Neural crest cell (in vitro differentiated cells): ENCODE results near the gene TTLL5. TPM values are rescaled to one million over a fixed set of nuclear protein-coding genes. Genes with fewer than 3 reads are reported as not detected.

Experiments
- DNase-seq: peaks from one replicate; pipeline ENCODE4 v3.0.0; 2021; ENCODE audit warnings: low read depth, mixed read lengths, low spot score
- H3K27ac Mint-ChIP-seq: one replicate; pipeline ENCODE4 v1.8.0; 2021; ENCODE audit warnings: mild to moderate bottlenecking, mixed read lengths; ENCODE audit not compliant: unreplicated experiment
- H3K27me3 Mint-ChIP-seq: 2 replicates; pipeline ENCODE4 v1.8.0; 2021; ENCODE audit warnings: low read depth, mild to moderate bottlenecking, mixed read lengths
- H3K36me3 Mint-ChIP-seq: 2 replicates; pipeline ENCODE4 v1.8.0; 2021; ENCODE audit warnings: low read depth, mild to moderate bottlenecking, mixed read lengths
- H3K4me1 Mint-ChIP-seq: 2 replicates; pipeline ENCODE4 v1.8.0; 2021; ENCODE audit warnings: mixed read lengths
- H3K4me3 Mint-ChIP-seq: one replicate; pipeline ENCODE4 v1.8.0; 2021; ENCODE audit warnings: mild to moderate bottlenecking, mixed read lengths
- H3K9me3 Mint-ChIP-seq: 2 replicates; pipeline ENCODE4 v1.8.0; 2021; ENCODE audit warnings: mixed read lengths
- CTCF ChIP-seq: fragments of 200-600 bp; sonication (generic); conservative IDR thresholded peaks from 2 replicates; pipeline ENCODE4 v1.5.0; 2021; ENCODE audit warnings: antibody characterized with exemption, mild to moderate bottlenecking
- total RNA-seq: library from RNA; stranded (reverse); gene quantifications from 2 replicates; pipeline ENCODE4 v1.2.1, GENCODE V29; 2021

Gene TTLL5
- total RNA-seq, 1 donor from 2014 or later, result 55.7 TPM

- no peak for TF ChIP-seq CTCF
Observed at GRCh38 chr14:75986439-75986765, 325.4 kb downstream of the TTLL5 start.

DNA sequence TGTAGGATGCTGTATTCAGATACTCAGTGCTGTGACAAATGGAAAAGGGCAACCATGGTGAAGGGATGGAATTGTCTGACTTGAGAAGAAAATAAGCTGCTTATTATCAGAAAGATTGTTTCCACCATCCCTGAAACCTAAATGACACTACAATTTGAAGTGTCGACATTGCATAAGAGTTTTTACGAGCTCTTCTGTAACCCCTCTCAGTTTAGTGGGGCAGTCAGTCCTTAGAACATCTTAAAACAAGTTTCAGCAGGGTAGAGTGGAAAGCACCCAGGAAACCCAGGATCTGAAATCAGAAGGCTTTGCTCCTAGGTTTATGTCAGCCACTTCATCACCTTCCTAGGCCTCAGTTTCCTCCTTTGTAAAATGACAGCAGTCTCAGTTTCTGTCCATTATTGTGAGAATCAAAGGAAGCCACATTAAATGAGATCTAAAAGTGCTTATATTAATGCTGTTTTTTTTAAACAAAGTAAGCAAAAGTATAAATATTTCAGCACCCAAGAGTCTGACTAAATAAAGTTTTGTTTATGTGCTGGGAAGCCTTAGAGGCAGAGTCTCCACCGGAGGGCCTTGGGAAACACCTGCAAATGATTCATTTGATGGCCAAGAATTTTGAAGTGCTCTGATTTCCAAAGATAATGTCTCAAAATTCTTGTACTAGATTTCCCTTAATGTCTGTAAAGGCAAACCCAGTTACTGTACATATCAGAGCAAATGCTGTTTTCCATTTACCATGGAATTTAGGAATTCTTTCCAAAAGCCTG lies 326.3 kb downstream of the TTLL5 start:
- peaks cover 16% of the 10 kb centered on the region for H3K4me1 Mint-ChIP-seq
- H3K27ac Mint-ChIP-seq, result no peak overlapping the region
- H3K4me3 Mint-ChIP-seq, result peak overlapping the region; percentile 88
- no peaks in the 10 kb centered on the region for H3K36me3 Mint-ChIP-seq
- peaks cover 19% of the 10 kb centered on the region for H3K27me3 Mint-ChIP-seq
- H3K9me3 Mint-ChIP-seq, result no peaks in the 10 kb centered on the region
- no peak for DNase-seq
- TF ChIP-seq CTCF, result no peak

More at GRCh38 chr14:75986439-75986765, 325.4 kb downstream of the TTLL5 start:
- Mint-ChIP-seq H3K4me3 (peak overlapping the region; percentile 88), H3K36me3 (no peaks in the 10 kb centered on the region), H3K27ac (no peak overlapping the region), H3K4me1 (peaks cover 23% of the 10 kb centered on the region), H3K27me3 (peaks cover 20% of the 10 kb centered on the region), H3K9me3 (no peaks in the 10 kb centered on the region)
- no peak for DNase-seq

- Mint-ChIP-seq H3K4me3 (no peak overlapping the region), H3K36me3 (no peaks in the 10 kb centered on the region), H3K27ac (no peak overlapping the region), H3K9me3 (no peaks in the 10 kb centered on the region), H3K4me1 (peaks cover 13% of the 10 kb centered on the region), H3K27me3 (peaks cover 2% of the 10 kb centered on the region)
- no peak for DNase-seq
- no peak for TF ChIP-seq CTCF
Observed at GRCh38 chr14:75989134-75989533, 328.1 kb downstream of the TTLL5 start.

GRCh38 chr14:75990297-75990696 lies 329.3 kb downstream of the TTLL5 start:
- TF ChIP-seq CTCF, result no peak
- DNase-seq, result no peak
- H3K9me3 Mint-ChIP-seq, result no peaks in the 10 kb centered on the region
- H3K4me3 Mint-ChIP-seq, result no peak overlapping the region
- H3K27me3 Mint-ChIP-seq, result no peaks in the 10 kb centered on the region
- peaks cover 12% of the 10 kb centered on the region for H3K4me1 Mint-ChIP-seq
- peaks cover 3% of the 10 kb centered on the region for H3K36me3 Mint-ChIP-seq
- no peak overlapping the region for H3K27ac Mint-ChIP-seq

GRCh38 chr14:75991753-75992152 lies 330.7 kb downstream of the TTLL5 start:
- H3K9me3 Mint-ChIP-seq, result no peaks in the 10 kb centered on the region

More at GRCh38 chr14:75991753-75992152, 330.7 kb downstream of the TTLL5 start:
- DNase-seq, result no peak
- H3K4me3 Mint-ChIP-seq, result no peak overlapping the region
- peaks cover 1% of the 10 kb centered on the region for H3K4me1 Mint-ChIP-seq
- TF ChIP-seq CTCF, result no peak
- H3K27ac Mint-ChIP-seq, result no peak overlapping the region
- H3K27me3 Mint-ChIP-seq, result no peaks in the 10 kb centered on the region
- peaks cover 3% of the 10 kb centered on the region for H3K36me3 Mint-ChIP-seq
